ENCODE results near the gene TPP2.

Gene TPP2

GRCh38 chr13:102696465-102696864 lies 99.7 kb downstream of the TPP2 start:
- TF ChIP-seq CTCF (IDR thresholded peaks at IDR 0.05): no peak

GRCh38 chr13:102697264-102697663 lies 100.5 kb downstream of the TPP2 start:
- TF ChIP-seq CTCF (IDR thresholded peaks at IDR 0.05): no peak

- TF ChIP-seq CTCF (IDR thresholded peaks at IDR 0.05): no peak
Measured at GRCh38 chr13:102697929-102698648, 101.3 kb downstream of the TPP2 start.

GRCh38 chr13:102698649-102698980 lies 101.8 kb downstream of the TPP2 start:
- TF ChIP-seq CTCF (IDR thresholded peaks at IDR 0.05): no peak

GRCh38 chr13:102699504-102699903 lies 102.7 kb downstream of the TPP2 start:
- no peak for TF ChIP-seq CTCF (IDR thresholded peaks at IDR 0.05)

- TF ChIP-seq CTCF (IDR thresholded peaks at IDR 0.05): no peak
Measured at GRCh38 chr13:102700088-102701031, 103.6 kb downstream of the TPP2 start.

GRCh38 chr13:102701331-102701730 lies 104.5 kb downstream of the TPP2 start:
- no peak for TF ChIP-seq CTCF (IDR thresholded peaks at IDR 0.05)
